GM19463 (cell line): Measurements from ENCODE around the gene COL19A1.
"Not testable (repeated sequence)": the region's sequence is repeated elsewhere in the genome, so short reads cannot be mapped to it uniquely, and the experiment has no call there.

Experiments used
- ATAC-seq: cut with Tn5 transposase; IDR thresholded peaks from one replicate; pipeline ENCODE4 v1.9.1; 2021; ENCODE audit warnings: mild to moderate bottlenecking, moderate library complexity; ENCODE audit not compliant: unreplicated experiment

Gene COL19A1

GRCh38 chr6:69895396-69895795 is 29.0 kb downstream of the COL19A1 start:
- peak; percentile 10 for ATAC-seq

GRCh38 chr6:69900869-69901268 is 34.5 kb downstream of the COL19A1 start:
- ATAC-seq, result no peak

- ATAC-seq, result no peak
Measured at GRCh38 chr6:69901361-69901760, 35.0 kb downstream of the COL19A1 start.

GRCh38 chr6:69907981-69908498 is 41.7 kb downstream of the COL19A1 start:
- no peak for ATAC-seq

- ATAC-seq, result no peak
Measured at GRCh38 chr6:69913361-69913760, 47.0 kb downstream of the COL19A1 start.

- no peak for ATAC-seq
Measured at GRCh38 chr6:69914015-69914485, 47.7 kb downstream of the COL19A1 start.

- ATAC-seq, result no peak
Measured at GRCh38 chr6:69915346-69915745, 49.0 kb downstream of the COL19A1 start.

- peak; percentile 74 for ATAC-seq
Measured at GRCh38 chr6:69917834-69918233, 51.5 kb downstream of the COL19A1 start.

- ATAC-seq, result no peak
Measured at GRCh38 chr6:69918813-69919475, 52.6 kb downstream of the COL19A1 start.

GRCh38 chr6:69921066-69921465 is 54.7 kb downstream of the COL19A1 start:
- ATAC-seq, result not testable (repeated sequence)

- not testable (repeated sequence) for ATAC-seq
Measured at GRCh38 chr6:69921611-69922010, 55.3 kb downstream of the COL19A1 start.

GRCh38 chr6:69926745-69927144 is 60.4 kb downstream of the COL19A1 start:
- ATAC-seq, result no peak

GRCh38 chr6:69933239-69933638 is 66.9 kb downstream of the COL19A1 start:
- no peak for ATAC-seq

GRCh38 chr6:69935079-69935478 is 68.7 kb downstream of the COL19A1 start:
- peak; percentile 47 for ATAC-seq

- ATAC-seq, result no peak
Measured at GRCh38 chr6:69936674-69937363, 70.5 kb downstream of the COL19A1 start.

- ATAC-seq, result no peak
Measured at GRCh38 chr6:69937402-69938136, 71.2 kb downstream of the COL19A1 start.

GRCh38 chr6:69942485-69942884 is 76.1 kb downstream of the COL19A1 start:
- no peak for ATAC-seq

GRCh38 chr6:69945192-69945591 is 78.8 kb downstream of the COL19A1 start:
- no peak for ATAC-seq

GRCh38 chr6:69948479-69949114 is 82.2 kb downstream of the COL19A1 start:
- ATAC-seq, result no peak

GRCh38 chr6:69953491-69953890 is 87.1 kb downstream of the COL19A1 start:
- ATAC-seq, result no peak

- no peak for ATAC-seq
Measured at GRCh38 chr6:69954733-69955132, 88.4 kb downstream of the COL19A1 start.
